ENCODE results near the gene MGLL.
"Not testable (repeated sequence)": the region's sequence is repeated elsewhere in the genome, so short reads cannot be mapped to it uniquely, and the experiment has no call there.

Gene MGLL

DNA sequence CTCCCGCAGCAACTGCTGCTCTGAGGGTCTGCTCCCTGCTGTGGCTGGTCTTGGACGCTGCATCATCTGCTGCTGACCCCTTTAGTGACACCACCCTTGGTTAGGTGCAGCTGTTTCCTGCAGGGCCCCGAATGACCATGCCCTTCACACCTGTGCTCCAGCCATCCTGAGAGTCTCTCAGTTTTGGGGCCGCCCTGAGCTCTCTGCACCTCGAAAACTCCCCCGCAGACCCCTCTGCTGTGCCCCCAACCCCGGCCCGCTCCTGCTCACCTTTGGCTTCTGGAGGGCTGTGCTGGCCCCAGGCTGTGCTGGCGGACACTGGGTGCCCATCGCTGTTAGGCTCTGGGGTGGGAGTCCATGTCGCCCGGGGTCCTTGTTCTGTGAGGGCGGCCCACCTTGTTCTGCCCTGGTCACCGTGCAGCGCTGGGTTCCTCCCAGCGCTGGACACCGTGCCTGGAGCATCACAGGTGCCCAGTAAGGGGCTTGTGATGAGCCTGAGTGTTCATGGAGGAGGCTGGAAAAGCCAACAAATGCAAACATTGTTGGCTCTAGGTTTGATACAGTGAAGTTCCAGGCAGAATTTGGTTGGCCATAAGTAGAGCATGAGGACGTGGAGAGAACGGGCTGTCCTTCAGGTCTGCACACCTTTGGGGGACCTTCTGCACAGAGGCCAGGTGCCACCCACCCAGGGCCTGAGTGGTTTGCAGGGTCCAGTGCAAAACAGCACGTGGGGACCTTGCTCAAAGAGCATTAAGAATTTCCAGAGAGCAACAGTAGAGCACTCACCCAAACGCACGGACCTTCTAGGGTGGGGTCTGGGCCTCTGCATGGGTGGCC is 137.2 kb downstream of the MGLL start:
- Histone ChIP-seq H2AFZ (ENCODE audit: low read depth, low read length) (no peak overlapping the region), H3K4me1 (ENCODE audit: insufficient read depth, low read length) (no peaks in the 10 kb centered on the region), H3K9ac (ENCODE audit: low read depth, low read length) (no peak overlapping the region), H3K27ac (ENCODE audit: low read length) (no peak overlapping the region), H3K4me2 (ENCODE audit: insufficient read depth, low read length) (no peak overlapping the region), H3K36me3 (ENCODE audit: insufficient read depth, low read length) (peaks cover 3% of the 10 kb centered on the region; the same call in 1 of the 2 replicates), H3K9me3 (ENCODE audit: insufficient read depth, low read length, severe bottlenecking) (no peaks in the 10 kb centered on the region), H3K4me3 (ENCODE audit: low read depth in 1 of 2, low read length in 2 of 2) (no peak overlapping the region), H3K27me3 (ENCODE audit: insufficient read depth, low read length, poor library complexity) (no peaks in the 10 kb centered on the region), H4K20me1 (ENCODE audit: insufficient read depth, low read length) (no peaks in the 10 kb centered on the region), H3K79me2 (ENCODE audit: insufficient read depth, low read length) (no peaks in the 10 kb centered on the region)
- ATAC-seq (ENCODE audit: insufficient read depth, low read depth) (no peak), DNase-seq (no peak)
- TF ChIP-seq EZH2 (IDR thresholded peaks at IDR 0.05; ENCODE audit: borderline replicate concordance, low read depth, low read length, severe bottlenecking), result no peak
- TF ChIP-seq CTCF (IDR thresholded peaks at IDR 0.05; ENCODE audit: borderline replicate concordance, extremely low read depth, low read length, poor library complexity, severe bottlenecking), result no peak

DNA sequence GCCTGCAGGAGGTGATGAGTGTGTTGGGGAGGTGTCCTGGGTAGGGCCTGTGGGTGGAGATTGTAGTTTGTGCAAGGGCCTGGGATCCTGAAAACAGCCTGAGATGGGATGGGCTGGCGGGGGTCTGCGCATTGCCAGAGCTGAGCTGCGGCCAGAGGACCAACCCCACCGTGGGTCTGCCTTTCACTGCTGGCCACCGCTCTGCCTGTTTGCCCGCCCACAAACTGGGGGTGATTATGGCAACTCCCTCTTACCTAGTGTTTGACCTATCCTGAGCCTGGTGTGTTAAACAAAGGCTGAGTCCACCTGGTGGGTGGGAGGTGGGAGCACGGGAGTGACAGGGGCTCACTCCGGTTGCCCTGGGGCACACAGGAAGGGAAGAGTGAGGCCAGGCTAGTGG is 139.8 kb downstream of the MGLL start:
- Histone ChIP-seq H3K4me1 (ENCODE audit: insufficient read depth, low read length) (no peaks in the 10 kb centered on the region), H3K36me3 (ENCODE audit: insufficient read depth, low read length) (peaks cover 9% of the 10 kb centered on the region), H4K20me1 (ENCODE audit: insufficient read depth, low read length) (no peaks in the 10 kb centered on the region; the same call in 1 of the 2 replicates), H3K9me3 (ENCODE audit: insufficient read depth, low read length, severe bottlenecking) (no peaks in the 10 kb centered on the region), H3K27me3 (ENCODE audit: insufficient read depth, low read length, poor library complexity) (no peaks in the 10 kb centered on the region), H3K4me2 (ENCODE audit: insufficient read depth, low read length) (no peak overlapping the region), H2AFZ (ENCODE audit: low read depth, low read length) (no peak overlapping the region), H3K79me2 (ENCODE audit: insufficient read depth, low read length) (no peaks in the 10 kb centered on the region), H3K27ac (ENCODE audit: low read length) (no peak overlapping the region), H3K4me3 (ENCODE audit: low read depth in 1 of 2, low read length in 2 of 2) (no peak overlapping the region), H3K9ac (ENCODE audit: low read depth, low read length) (no peak overlapping the region)
- DNase-seq (no peak), ATAC-seq (ENCODE audit: insufficient read depth, low read depth) (no peak)
- TF ChIP-seq CTCF (IDR thresholded peaks at IDR 0.05; ENCODE audit: borderline replicate concordance, extremely low read depth, low read length, poor library complexity, severe bottlenecking), result no peak
- TF ChIP-seq EZH2 (IDR thresholded peaks at IDR 0.05; ENCODE audit: borderline replicate concordance, low read depth, low read length, severe bottlenecking), result no peak

- H3K79me2 ChIP-seq (ENCODE audit: insufficient read depth, low read length); H3K27ac ChIP-seq (ENCODE audit: low read length); H3K9ac ChIP-seq (ENCODE audit: low read depth, low read length); H3K9me3 ChIP-seq (ENCODE audit: insufficient read depth, low read length, severe bottlenecking); ATAC-seq (ENCODE audit: insufficient read depth, low read depth); H3K27me3 ChIP-seq (ENCODE audit: insufficient read depth, low read length, poor library complexity); H3K4me3 ChIP-seq (ENCODE audit: low read depth in 1 of 2, low read length in 2 of 2); H3K4me1 ChIP-seq (ENCODE audit: insufficient read depth, low read length); H3K4me2 ChIP-seq (ENCODE audit: insufficient read depth, low read length); H4K20me1 ChIP-seq (ENCODE audit: insufficient read depth, low read length); DNase-seq; H2AFZ ChIP-seq (ENCODE audit: low read depth, low read length): not testable (repeated sequence)
- H3K36me3 ChIP-seq (ENCODE audit: insufficient read depth, low read length), result peaks cover 13% of the 10 kb centered on the region
Measured at GRCh38 chr3:127682175-127682554, 140.2 kb downstream of the MGLL start.

DNA sequence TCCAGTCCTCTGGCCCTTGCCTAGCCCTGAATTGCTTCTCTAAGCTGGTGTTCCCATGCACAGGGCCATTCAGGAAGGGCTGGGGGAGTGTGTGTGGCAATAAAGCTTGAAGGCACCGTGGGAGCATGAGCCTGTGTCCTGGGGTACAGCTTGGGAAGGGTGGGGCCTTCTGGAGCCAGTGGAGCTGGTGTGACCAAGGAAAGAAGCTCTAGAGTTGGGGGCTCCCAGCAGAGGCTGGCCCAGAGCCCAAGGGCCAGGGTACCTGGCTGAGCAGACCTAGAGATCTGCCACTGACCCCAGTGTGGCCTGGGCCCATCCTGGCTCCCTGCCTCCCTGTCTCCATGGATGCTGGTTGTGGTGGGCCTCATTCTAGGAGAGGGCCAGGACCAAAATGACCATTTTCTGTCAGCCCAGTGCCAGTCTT is 141.5 kb downstream of the MGLL start:
- ATAC-seq (ENCODE audit: insufficient read depth, low read depth), result no peak
- DNase-seq, result no peak
- Histone ChIP-seq H3K27me3 (ENCODE audit: insufficient read depth, low read length, poor library complexity) (no peaks in the 10 kb centered on the region), H2AFZ (ENCODE audit: low read depth, low read length) (no peak overlapping the region), H3K36me3 (ENCODE audit: insufficient read depth, low read length) (peaks cover 25% of the 10 kb centered on the region), H3K79me2 (ENCODE audit: insufficient read depth, low read length) (no peaks in the 10 kb centered on the region), H3K9ac (ENCODE audit: low read depth, low read length) (no peak overlapping the region), H4K20me1 (ENCODE audit: insufficient read depth, low read length) (no peaks in the 10 kb centered on the region; the same call in 1 of the 2 replicates), H3K4me3 (ENCODE audit: low read depth in 1 of 2, low read length in 2 of 2) (no peak overlapping the region), H3K4me2 (ENCODE audit: insufficient read depth, low read length) (no peak overlapping the region), H3K9me3 (ENCODE audit: insufficient read depth, low read length, severe bottlenecking) (no peaks in the 10 kb centered on the region), H3K27ac (ENCODE audit: low read length) (no peak overlapping the region), H3K4me1 (ENCODE audit: insufficient read depth, low read length) (no peaks in the 10 kb centered on the region)
- TF ChIP-seq CTCF (IDR thresholded peaks at IDR 0.05; ENCODE audit: borderline replicate concordance, extremely low read depth, low read length, poor library complexity, severe bottlenecking) (no peak), EZH2 (IDR thresholded peaks at IDR 0.05; ENCODE audit: borderline replicate concordance, low read depth, low read length, severe bottlenecking) (no peak)
